ENCODE results near the gene CDK17. TPM values are rescaled to one million over a fixed set of nuclear protein-coding genes. Genes with fewer than 3 reads are reported as not detected.
"Not testable (repeated sequence)": the region's sequence is repeated elsewhere in the genome, so short reads cannot be mapped to it uniquely, and the experiment has no call there.

CDK17 gene
- total and polyA plus RNA-seq, 9 donors: 13.8 to 59.2 (median 30.9) TPM

DNA sequence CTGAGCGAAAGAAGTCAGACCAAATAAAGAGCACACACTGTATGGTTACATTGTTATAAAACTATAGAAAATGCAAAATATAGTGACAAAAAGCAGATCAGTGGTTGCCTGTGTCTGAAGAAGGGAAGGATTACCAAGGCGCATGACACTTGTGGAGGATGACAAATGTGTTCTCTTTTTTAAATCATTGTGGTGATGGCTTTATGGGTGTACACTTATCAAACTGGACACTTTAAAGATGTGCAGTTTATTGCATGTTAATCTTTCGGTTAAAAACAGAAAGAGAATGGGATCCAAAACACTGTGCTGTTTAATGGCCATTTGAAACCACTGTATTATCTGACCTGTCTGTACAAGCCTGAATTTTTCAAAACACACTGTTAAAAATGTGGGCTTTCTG is 8.8 kb upstream of the CDK17 start:
- Histone ChIP-seq H3K36me3 (no peaks in the 10 kb centered on the region), H3K4me1 (ENCODE audit: insufficient read depth) (no peaks in the 10 kb centered on the region), H3K27me3 (no peaks in the 10 kb centered on the region), H3K27ac (no peak overlapping the region), H3K9me3 (no peaks in the 10 kb centered on the region), H3K4me3 (no peak overlapping the region)
- no peak for DNase-seq
- TF ChIP-seq EP300 (IDR thresholded peaks at IDR 0.05): no peak
- no peak for TF ChIP-seq POLR2A (IDR thresholded peaks at IDR 0.05)
- TF ChIP-seq, protein P1, sequence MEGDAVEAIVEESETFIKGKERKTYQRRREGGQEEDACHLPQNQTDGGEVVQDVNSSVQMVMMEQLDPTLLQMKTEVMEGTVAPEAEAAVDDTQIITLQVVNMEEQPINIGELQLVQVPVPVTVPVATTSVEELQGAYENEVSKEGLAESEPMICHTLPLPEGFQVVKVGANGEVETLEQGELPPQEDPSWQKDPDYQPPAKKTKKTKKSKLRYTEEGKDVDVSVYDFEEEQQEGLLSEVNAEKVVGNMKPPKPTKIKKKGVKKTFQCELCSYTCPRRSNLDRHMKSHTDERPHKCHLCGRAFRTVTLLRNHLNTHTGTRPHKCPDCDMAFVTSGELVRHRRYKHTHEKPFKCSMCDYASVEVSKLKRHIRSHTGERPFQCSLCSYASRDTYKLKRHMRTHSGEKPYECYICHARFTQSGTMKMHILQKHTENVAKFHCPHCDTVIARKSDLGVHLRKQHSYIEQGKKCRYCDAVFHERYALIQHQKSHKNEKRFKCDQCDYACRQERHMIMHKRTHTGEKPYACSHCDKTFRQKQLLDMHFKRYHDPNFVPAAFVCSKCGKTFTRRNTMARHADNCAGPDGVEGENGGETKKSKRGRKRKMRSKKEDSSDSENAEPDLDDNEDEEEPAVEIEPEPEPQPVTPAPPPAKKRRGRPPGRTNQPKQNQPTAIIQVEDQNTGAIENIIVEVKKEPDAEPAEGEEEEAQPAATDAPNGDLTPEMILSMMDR (IDR thresholded peaks at IDR 0.05): no peak
- WGBS, 3 donors: 87 to 92% (median 88%) methylated on average over 3 of the region's 3 CpGs
- intact Hi-C loops (cut with DNase I): loop anchor here in 2 of 4 donors (10.0 kb wide), 2 partner anchors 184 to 194 kb away; no protein-coding TSS in a partner anchor

DNA sequence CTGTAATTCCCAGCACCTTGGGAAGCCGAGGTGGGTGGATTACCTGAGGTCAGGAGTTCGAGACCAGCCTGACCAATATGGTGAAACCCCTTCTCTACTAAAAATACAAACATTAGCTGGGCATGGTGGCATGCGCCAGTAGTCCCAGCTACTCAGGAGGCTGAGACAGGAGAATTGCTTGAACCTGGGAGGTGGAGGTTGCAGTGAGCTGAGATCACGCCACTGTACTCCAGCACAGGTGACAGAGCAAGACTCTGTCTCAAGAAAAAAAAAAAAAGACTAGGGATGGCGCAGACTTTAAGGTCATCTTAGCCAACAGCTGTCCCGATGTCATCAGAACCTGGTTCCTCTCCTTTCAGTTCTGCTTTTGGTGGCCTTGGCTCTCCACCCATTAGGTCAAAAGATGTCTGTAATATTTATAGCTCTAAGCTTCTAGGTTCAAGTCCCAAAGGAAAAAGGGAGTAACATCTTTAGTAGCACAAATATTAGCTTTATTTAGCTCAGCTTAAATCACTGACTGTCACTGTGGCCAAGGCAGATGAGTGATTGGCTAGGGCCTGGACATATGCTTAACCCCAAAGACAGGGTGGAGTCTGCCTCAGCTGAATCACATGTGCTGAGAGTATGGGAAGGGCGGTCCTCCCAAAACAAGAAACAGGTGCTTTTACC is 7.3 kb upstream of the CDK17 start:
- not testable (repeated sequence) for H3K4me3 ChIP-seq; DNase-seq; H3K36me3 ChIP-seq; H3K27me3 ChIP-seq; H3K27ac ChIP-seq; H3K4me1 ChIP-seq (ENCODE audit: insufficient read depth); H3K9me3 ChIP-seq
- intact Hi-C loops (cut with DNase I): loop anchor here in 2 of 4 donors (10.0 kb wide), 2 partner anchors 183 to 193 kb away; no protein-coding TSS in a partner anchor
- 81 to 89% (median 88%) methylated on average over 7 of the region's 7 CpGs for WGBS, 3 donors

DNA sequence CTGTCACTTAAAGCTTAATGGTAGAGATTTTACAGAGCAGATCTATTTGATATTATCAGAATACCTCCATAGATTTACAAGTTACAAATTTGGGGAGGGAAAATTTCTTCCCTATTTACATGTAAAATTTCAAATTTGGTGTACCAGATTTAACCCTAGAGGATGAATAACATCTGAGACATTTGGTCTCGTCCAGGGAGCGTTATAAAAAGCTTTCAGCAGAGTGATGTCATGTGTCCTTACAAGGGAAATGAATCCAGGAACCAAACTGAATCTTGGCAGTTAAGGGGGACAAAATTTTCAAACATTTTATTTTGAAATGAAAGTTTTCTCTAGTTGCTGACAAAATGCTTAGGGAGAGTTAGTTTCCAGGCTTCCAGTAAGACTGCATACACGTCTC is 4.5 kb upstream of the CDK17 start:
- Histone ChIP-seq H3K36me3 (no peaks in the 10 kb centered on the region), H3K27ac (no peak overlapping the region), H3K27me3 (no peaks in the 10 kb centered on the region), H3K4me1 (ENCODE audit: insufficient read depth) (no peaks in the 10 kb centered on the region), H3K4me3 (no peak overlapping the region), H3K9me3 (no peaks in the 10 kb centered on the region)
- WGBS, 3 donors: 31 to 41% (median 37%) methylated on average over 3 of the region's 3 CpGs
- TF ChIP-seq POLR2A (IDR thresholded peaks at IDR 0.05): no peak
- no peak for TF ChIP-seq EP300 (IDR thresholded peaks at IDR 0.05)
- TF ChIP-seq, protein P1 (IDR thresholded peaks at IDR 0.05): no peak
- intact Hi-C loops (cut with DNase I): loop anchor here in 2 of 4 donors (10.0 kb wide), 2 partner anchors 180 to 190 kb away; no protein-coding TSS in a partner anchor
- no peak for DNase-seq

DNA sequence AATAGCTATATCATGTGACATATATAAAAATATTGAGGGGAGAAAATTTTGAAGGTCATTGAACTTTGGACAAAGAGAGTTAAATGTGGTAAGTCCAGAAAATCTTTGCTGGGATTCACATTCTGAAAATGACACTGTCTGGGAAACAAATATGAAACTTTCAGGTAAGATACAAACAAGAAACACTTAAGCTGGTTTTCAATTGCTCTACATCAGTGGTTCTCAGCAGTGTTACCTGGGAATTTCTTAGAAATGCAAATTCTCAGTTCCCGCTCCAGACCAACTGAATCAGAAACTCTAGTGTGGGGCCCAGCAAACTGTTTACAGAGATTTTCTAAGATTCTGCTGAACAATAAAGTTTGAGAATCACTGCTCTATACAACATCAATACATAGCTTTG is 3.6 kb upstream of the CDK17 start:
- intact Hi-C loops (cut with DNase I): loop anchor here in 2 of 4 donors (10.0 kb wide), 2 partner anchors 179 to 189 kb away; no protein-coding TSS in a partner anchor
- Histone ChIP-seq H3K9me3 (no peaks in the 10 kb centered on the region), H3K4me1 (ENCODE audit: insufficient read depth) (no peaks in the 10 kb centered on the region), H3K4me3 (no peak overlapping the region), H3K27me3 (no peaks in the 10 kb centered on the region), H3K36me3 (no peaks in the 10 kb centered on the region), H3K27ac (no peak overlapping the region)
- DNase-seq: no peak
- TF ChIP-seq EP300 (IDR thresholded peaks at IDR 0.05): no peak
- TF ChIP-seq, protein P1 (IDR thresholded peaks at IDR 0.05): no peak
- no peak for TF ChIP-seq POLR2A (IDR thresholded peaks at IDR 0.05)
- WGBS, 3 donors: 90 to 100% (median 95%) methylated on average over 1 of the region's 1 CpG

DNA sequence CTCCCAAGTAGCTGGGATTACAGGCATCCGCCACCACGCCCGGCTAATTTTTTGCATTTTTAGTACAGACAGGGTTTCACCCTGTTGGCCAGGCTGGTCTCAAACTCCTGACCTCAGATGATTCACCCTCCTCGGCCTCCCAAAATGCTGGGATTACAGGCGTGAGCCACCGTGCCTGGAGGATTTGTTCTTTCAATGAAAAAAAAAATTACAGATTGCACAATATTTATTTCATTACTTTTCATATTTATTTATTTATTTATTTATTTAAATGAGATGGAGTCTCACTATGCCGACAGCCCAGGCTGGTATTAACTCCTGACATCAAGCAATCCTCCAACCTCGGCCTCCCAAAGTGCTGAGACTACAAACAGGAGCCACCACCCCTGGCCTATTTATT is 2.3 kb upstream of the CDK17 start:
- not testable (repeated sequence) for H3K4me3 ChIP-seq; DNase-seq; H3K27me3 ChIP-seq; H3K27ac ChIP-seq; H3K4me1 ChIP-seq (ENCODE audit: insufficient read depth); H3K9me3 ChIP-seq; H3K36me3 ChIP-seq
- intact Hi-C loops (cut with DNase I): loop anchor here in 2 of 4 donors (10.0 kb wide), 2 partner anchors 178 to 188 kb away; no protein-coding TSS in a partner anchor
- WGBS, 3 donors: 88 to 92% (median 89%) methylated on average over 8 of the region's 8 CpGs
